Measurements from ENCODE around the gene IFT25. TPM values are rescaled to one million over a fixed set of nuclear protein-coding genes. Genes with fewer than 3 reads are reported as not detected.

IFT25 gene
- total and polyA plus RNA-seq, 2 of the 13 experiments (the other 11 are each of a cell fraction or from before 2014, with no cell fraction given), result 19.7 to 48.0 TPM

DNA sequence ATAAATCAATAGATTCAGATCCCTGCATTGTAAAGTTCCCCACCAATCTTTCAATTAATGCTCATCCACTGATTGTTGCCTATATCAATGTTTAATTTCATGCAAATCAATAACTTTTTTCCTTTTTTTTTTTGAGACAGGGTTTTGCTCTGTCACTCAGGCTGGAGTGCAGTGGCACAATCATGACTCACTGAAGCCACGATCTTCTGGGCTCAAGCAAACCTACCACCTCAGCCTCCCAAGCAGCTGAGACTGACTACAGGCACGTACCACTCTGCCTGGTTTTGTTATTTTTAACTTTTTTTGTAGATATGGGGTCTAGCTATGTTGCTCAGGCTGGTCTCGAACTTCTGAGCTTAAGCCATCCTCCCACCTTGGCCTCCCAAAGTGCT lies 25.8 kb downstream of the IFT25 start:
- no peak overlapping the region for H3K4me3 ChIP-seq (replicated peaks in 1 of 3; ENCODE audit: insufficient read depth in 1 of 3, low read depth in 2 of 3, low read length in 3 of 3)
- peak overlapping the region; percentile 51 for H3K27ac ChIP-seq (ENCODE audit: extremely low read length, insufficient read depth, low read length)
- POLR2A ChIA-PET, result interaction anchor here (0.5 to 2.6 kb wide), 8 partner anchors 10 to 48 kb away, joined by 3 to 10 read pairs (median 3); partner anchors contain the start of genes DIO1, IFT25, LRRC42 and YIPF1
- H3K9me3 ChIP-seq (ENCODE audit: low read length), result no peaks in the 10 kb centered on the region
- H3K4me1 ChIP-seq (ENCODE audit: insufficient read depth, low read length), result peaks cover 32% of the 10 kb centered on the region
- H2AFZ ChIP-seq (ENCODE audit: low read length), result no peak overlapping the region
- H3K79me2 ChIP-seq (ENCODE audit: insufficient read depth, low read length), result no peaks in the 10 kb centered on the region
- peaks cover 1 to 18% of the 10 kb centered on the region in 2 experiments; a peak in 2 of 5 replicates for H3K36me3 ChIP-seq (replicated peaks in 1 of 2; ENCODE audit: control insufficient read depth in 1 of 2, insufficient read depth in 2 of 2, low read length in 2 of 2)
- H4K20me1 ChIP-seq (ENCODE audit: insufficient read depth, low read length), result no peaks in the 10 kb centered on the region
- H3K9ac ChIP-seq (ENCODE audit: insufficient read depth, low read depth, low read length), result no peak overlapping the region
- DNase-seq (ENCODE audit: low spot score) (no peak), FAIRE-seq (no peak), ATAC-seq (peak; percentile 57)
- intact Hi-C loops (cut with micrococcal nuclease; ENCODE audit: unreplicated experiment), result loop anchor here (1.0 kb wide), 1 partner anchor 41 kb away; no protein-coding TSS in a partner anchor
- BruUV-seq (replicated peaks), result no TSS peak
- H3K4me2 ChIP-seq (ENCODE audit: low read depth, low read length), result peak overlapping the region; percentile 6; the same call in 1 of the 2 replicates
- 0 out of 2 replicates have a peak, but pooled peaks have one; percentile 29 for TF ChIP-seq ZNF850 (CRISPR knock-in tag; conservative IDR thresholded peaks at IDR 0.05)
- TF ChIP-seq ZNF343 (CRISPR knock-in tag; IDR thresholded peaks at IDR 0.05), result no peak
- TF ChIP-seq, protein P1, sequence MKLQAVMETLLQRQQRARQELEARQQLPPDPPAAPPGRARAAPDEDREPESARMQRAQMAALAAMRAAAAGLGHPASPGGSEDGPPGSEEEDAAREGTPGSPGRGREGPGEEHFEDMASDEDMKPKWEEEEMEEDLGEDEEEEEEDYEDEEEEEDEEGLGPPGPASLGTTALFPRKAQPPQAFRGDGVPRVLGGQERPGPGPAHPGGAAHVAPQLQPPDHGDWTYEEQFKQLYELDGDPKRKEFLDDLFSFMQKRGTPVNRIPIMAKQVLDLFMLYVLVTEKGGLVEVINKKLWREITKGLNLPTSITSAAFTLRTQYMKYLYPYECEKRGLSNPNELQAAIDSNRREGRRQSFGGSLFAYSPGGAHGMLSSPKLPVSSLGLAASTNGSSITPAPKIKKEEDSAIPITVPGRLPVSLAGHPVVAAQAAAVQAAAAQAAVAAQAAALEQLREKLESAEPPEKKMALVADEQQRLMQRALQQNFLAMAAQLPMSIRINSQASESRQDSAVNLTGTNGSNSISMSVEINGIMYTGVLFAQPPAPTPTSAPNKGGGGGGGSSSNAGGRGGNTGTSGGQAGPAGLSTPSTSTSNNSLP (IDR thresholded peaks at IDR 0.05; ENCODE audit: low read depth, low read length), result 0 out of 2 replicates have a peak, but pooled peaks have one; percentile 31
- H3K27me3 ChIP-seq (ENCODE audit: control insufficient read depth in 1 of 2, insufficient read depth in 2 of 2, low read length in 2 of 2), result no peaks in the 10 kb centered on the region
- CTCF ChIA-PET (ENCODE audit: low intra/inter-chr PET ratio, low total read pairs), result interaction anchor here (2.3 kb wide), 1 partner anchor 41 kb away, joined by 7 read pairs; no protein-coding TSS in a partner anchor
- in situ Hi-C loops (cut with HindIII; ENCODE audit: extremely low pct_ligation_motif_present, low pct_unique_long_range_greater_than_20kb), result no loop called here
- WGBS (ENCODE audit: low lambda C conversion rate), result 71% methylated on average over 3 of the region's 3 CpGs

GRCh38 chr1:53918343-53918742 lies 27.2 kb downstream of the IFT25 start:
- no peak overlapping the region for H3K4me3 ChIP-seq (replicated peaks in 1 of 3; ENCODE audit: insufficient read depth in 1 of 3, low read depth in 2 of 3, low read length in 3 of 3)
- H3K79me2 ChIP-seq (ENCODE audit: insufficient read depth, low read length), result no peaks in the 10 kb centered on the region
- ATAC-seq (no peak), DNase-seq (ENCODE audit: low spot score) (no peak), FAIRE-seq (no peak)
- peaks cover 32% of the 10 kb centered on the region for H3K4me1 ChIP-seq (ENCODE audit: insufficient read depth, low read length)
- no peak overlapping the region for H3K9ac ChIP-seq (ENCODE audit: insufficient read depth, low read depth, low read length)
- 96% methylated on average over 5 of the region's 5 CpGs for WGBS (ENCODE audit: low lambda C conversion rate)
- no peaks in the 10 kb centered on the region for H4K20me1 ChIP-seq (ENCODE audit: insufficient read depth, low read length)
- BruUV-seq (replicated peaks), result no TSS peak
- intact Hi-C loops (cut with micrococcal nuclease; ENCODE audit: unreplicated experiment), result no loop called here
- CTCF ChIA-PET (ENCODE audit: low intra/inter-chr PET ratio, low total read pairs), result interaction anchor here (2.3 kb wide), 1 partner anchor 39 kb away, joined by 7 read pairs; no protein-coding TSS in a partner anchor
- H3K27me3 ChIP-seq (ENCODE audit: control insufficient read depth in 1 of 2, insufficient read depth in 2 of 2, low read length in 2 of 2), result no peaks in the 10 kb centered on the region
- in situ Hi-C loops (cut with HindIII; ENCODE audit: extremely low pct_ligation_motif_present, low pct_unique_long_range_greater_than_20kb), result no loop called here
- H3K27ac ChIP-seq (ENCODE audit: extremely low read length, insufficient read depth, low read length), result peak overlapping the region; percentile 51
- H3K36me3 ChIP-seq (replicated peaks in 1 of 2; ENCODE audit: control insufficient read depth in 1 of 2, insufficient read depth in 2 of 2, low read length in 2 of 2), result peaks cover 1 to 12% of the 10 kb centered on the region in 2 experiments; a peak in 2 of 5 replicates
- H3K4me2 ChIP-seq (ENCODE audit: low read depth, low read length), result no peak overlapping the region
- no peaks in the 10 kb centered on the region for H3K9me3 ChIP-seq (ENCODE audit: low read length)
- POLR2A ChIA-PET, result interaction anchor here (1.0 to 2.6 kb wide), 5 partner anchors 9 to 47 kb away, joined by 3 to 10 read pairs (median 4); partner anchors contain the start of genes DIO1, IFT25, LRRC42 and YIPF1
- no peak overlapping the region for H2AFZ ChIP-seq (ENCODE audit: low read length)
- TF ChIP-seq POLR2G (IDR thresholded peaks at IDR 0.05; ENCODE audit: low read depth, low read length) (no peak), NR2C2 (CRISPR knock-in tag; IDR thresholded peaks at IDR 0.05; ENCODE audit: borderline replicate concordance) (no peak)
- TF ChIP-seq, protein P2, sequence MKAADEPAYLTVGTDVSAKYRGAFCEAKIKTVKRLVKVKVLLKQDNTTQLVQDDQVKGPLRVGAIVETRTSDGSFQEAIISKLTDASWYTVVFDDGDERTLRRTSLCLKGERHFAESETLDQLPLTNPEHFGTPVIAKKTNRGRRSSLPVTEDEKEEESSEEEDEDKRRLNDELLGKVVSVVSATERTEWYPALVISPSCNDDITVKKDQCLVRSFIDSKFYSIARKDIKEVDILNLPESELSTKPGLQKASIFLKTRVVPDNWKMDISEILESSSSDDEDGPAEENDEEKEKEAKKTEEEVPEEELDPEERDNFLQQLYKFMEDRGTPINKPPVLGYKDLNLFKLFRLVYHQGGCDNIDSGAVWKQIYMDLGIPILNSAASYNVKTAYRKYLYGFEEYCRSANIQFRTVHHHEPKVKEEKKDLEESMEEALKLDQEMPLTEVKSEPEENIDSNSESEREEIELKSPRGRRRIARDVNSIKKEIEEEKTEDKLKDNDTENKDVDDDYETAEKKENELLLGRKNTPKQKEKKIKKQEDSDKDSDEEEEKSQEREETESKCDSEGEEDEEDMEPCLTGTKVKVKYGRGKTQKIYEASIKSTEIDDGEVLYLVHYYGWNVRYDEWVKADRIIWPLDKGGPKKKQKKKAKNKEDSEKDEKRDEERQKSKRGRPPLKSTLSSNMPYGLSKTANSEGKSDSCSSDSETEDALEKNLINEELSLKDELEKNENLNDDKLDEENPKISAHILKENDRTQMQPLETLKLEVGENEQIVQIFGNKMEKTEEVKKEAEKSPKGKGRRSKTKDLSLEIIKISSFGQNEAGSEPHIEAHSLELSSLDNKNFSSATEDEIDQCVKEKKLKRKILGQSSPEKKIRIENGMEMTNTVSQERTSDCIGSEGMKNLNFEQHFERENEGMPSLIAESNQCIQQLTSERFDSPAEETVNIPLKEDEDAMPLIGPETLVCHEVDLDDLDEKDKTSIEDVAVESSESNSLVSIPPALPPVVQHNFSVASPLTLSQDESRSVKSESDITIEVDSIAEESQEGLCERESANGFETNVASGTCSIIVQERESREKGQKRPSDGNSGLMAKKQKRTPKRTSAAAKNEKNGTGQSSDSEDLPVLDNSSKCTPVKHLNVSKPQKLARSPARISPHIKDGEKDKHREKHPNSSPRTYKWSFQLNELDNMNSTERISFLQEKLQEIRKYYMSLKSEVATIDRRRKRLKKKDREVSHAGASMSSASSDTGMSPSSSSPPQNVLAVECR (CRISPR knock-in tag; IDR thresholded peaks at IDR 0.05; ENCODE audit: borderline replicate concordance), result no peak
- TF ChIP-seq, protein P3, sequence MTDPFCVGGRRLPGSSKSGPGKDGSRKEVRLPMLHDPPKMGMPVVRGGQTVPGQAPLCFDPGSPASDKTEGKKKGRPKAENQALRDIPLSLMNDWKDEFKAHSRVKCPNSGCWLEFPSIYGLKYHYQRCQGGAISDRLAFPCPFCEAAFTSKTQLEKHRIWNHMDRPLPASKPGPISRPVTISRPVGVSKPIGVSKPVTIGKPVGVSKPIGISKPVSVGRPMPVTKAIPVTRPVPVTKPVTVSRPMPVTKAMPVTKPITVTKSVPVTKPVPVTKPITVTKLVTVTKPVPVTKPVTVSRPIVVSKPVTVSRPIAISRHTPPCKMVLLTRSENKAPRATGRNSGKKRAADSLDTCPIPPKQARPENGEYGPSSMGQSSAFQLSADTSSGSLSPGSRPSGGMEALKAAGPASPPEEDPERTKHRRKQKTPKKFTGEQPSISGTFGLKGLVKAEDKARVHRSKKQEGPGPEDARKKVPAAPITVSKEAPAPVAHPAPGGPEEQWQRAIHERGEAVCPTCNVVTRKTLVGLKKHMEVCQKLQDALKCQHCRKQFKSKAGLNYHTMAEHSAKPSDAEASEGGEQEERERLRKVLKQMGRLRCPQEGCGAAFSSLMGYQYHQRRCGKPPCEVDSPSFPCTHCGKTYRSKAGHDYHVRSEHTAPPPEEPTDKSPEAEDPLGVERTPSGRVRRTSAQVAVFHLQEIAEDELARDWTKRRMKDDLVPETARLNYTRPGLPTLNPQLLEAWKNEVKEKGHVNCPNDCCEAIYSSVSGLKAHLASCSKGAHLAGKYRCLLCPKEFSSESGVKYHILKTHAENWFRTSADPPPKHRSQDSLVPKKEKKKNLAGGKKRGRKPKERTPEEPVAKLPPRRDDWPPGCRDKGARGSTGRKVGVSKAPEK (CRISPR knock-in tag; IDR thresholded peaks at IDR 0.05; ENCODE audit: borderline replicate concordance), result no peak

Measured in HepG2 (cell line).